Smooth muscle cell (in vitro differentiated cells): ENCODE results near the gene EPS15. TPM values are rescaled to one million over a fixed set of nuclear protein-coding genes. Genes with fewer than 3 reads are reported as not detected.
"Not testable (repeated sequence)": the region's sequence is repeated elsewhere in the genome, so short reads cannot be mapped to it uniquely, and the experiment has no call there.

Experiments used
- DNase-seq: peaks from one replicate; lab custom pipeline; 2025; ENCODE audit not compliant: unreplicated experiment; lab: John Stamatoyannopoulos, UW
- H2AFZ ChIP-seq: fragments of 200-600 bp; sonication (generic); 2 replicates; pipeline ENCODE4 v1.6.0; 2016; ENCODE audit warnings: antibody characterized with exemption, low read depth, mild to moderate bottlenecking
- H3F3A ChIP-seq: fragments of 200-600 bp; sonication (generic); 2 replicates; pipeline ENCODE4 v1.6.0; 2017; ENCODE audit warnings: antibody characterized with exemption, low read depth
- H3K27ac ChIP-seq: fragments of 200-600 bp; sonication (generic); 2 replicates; pipeline ENCODE4 v1.5.1; 2016; ENCODE audit warnings: low read depth, mild to moderate bottlenecking
- H3K27me3 ChIP-seq: fragments of 200-600 bp; sonication (generic); 2 replicates; pipeline ENCODE4 v1.6.1; 2016; ENCODE audit warnings: low read depth, mild to moderate bottlenecking
- H3K36me3 ChIP-seq: fragments of 200-600 bp; sonication (generic); 2 replicates; pipeline ENCODE4 v1.5.1; 2016; ENCODE audit warnings: low read depth
- H3K4me1 ChIP-seq: fragments of 200-600 bp; sonication (generic); 2 replicates; pipeline ENCODE4 v1.5.1; 2016; ENCODE audit warnings: low read depth
- H3K4me2 ChIP-seq: fragments of 200-600 bp; sonication (generic); 2 replicates; pipeline ENCODE4 v1.6.0; 2016; ENCODE audit warnings: mild to moderate bottlenecking
- H3K4me3 ChIP-seq: fragments of 200-600 bp; sonication (generic); 2 replicates; pipeline ENCODE4 v1.5.1; 2016; ENCODE audit warnings: mild to moderate bottlenecking
- H3K79me2 ChIP-seq: fragments of 200-600 bp; sonication (generic); 2 replicates; pipeline ENCODE4 v1.6.0; 2016; ENCODE audit warnings: low read depth, mild to moderate bottlenecking
- H3K9ac ChIP-seq: fragments of 200-600 bp; sonication (generic); 2 replicates; pipeline ENCODE4 v1.6.0; 2016; ENCODE audit warnings: low read depth
- H3K9me3 ChIP-seq: fragments of 200-600 bp; sonication (generic); replicated peaks from 2 replicates; pipeline ENCODE4 v1.5.1; 2016; ENCODE audit warnings: low read depth
- H4K20me1 ChIP-seq: fragments of 200-600 bp; sonication (generic); 2 replicates; pipeline ENCODE4 v1.6.0; 2016; ENCODE audit warnings: low read depth
- CTCF ChIP-seq: fragments of 200-600 bp; sonication (generic); IDR thresholded peaks from 2 replicates; pipeline ENCODE4 v1.5.1; 2017; ENCODE audit warnings: borderline replicate concordance, mild to moderate bottlenecking, antibody characterized with exemption; ENCODE audit not compliant: insufficient read depth, poor library complexity, severe bottlenecking
- WGBS: methylation state at CpG from one replicate; pipeline ENCODE4 v1.1.7; 2016; ENCODE audit warnings: low lambda C conversion rate; 5-methylcytosine and 5-hydroxymethylcytosine counted together
- polyA plus RNA-seq: library from polyadenylated mRNA; unstranded; fragments of >200 nt; fragmentation: Nextera tagmentation; extraction: Ambion mirVana; gene quantifications from 2 replicates; pipeline ENCODE4 v1.2.1, GENCODE V29; 2016
- total RNA-seq: library from RNA; depleted of rRNA; stranded (reverse); fragments of >200 nt; gene quantifications from 2 replicates; pipeline ENCODE4 v1.2.3, GENCODE V29; 2014

EPS15 gene
- total and polyA plus RNA-seq, 2 experiments from 2014 or later: 9.0 to 54.3 TPM

GRCh38 chr1:51566260-51566659, 47.2 kb upstream of the EPS15 start:
- H3K27me3 ChIP-seq: no peaks in the 10 kb centered on the region
- no peak overlapping the region for H3K4me3 ChIP-seq
- no peak for TF ChIP-seq CTCF
- no peak overlapping the region for H3K4me2 ChIP-seq
- no peaks in the 10 kb centered on the region for H3K36me3 ChIP-seq
- H3K9ac ChIP-seq: no peak overlapping the region
- no peak overlapping the region for H2AFZ ChIP-seq
- no peak overlapping the region for H3K27ac ChIP-seq
- H3K9me3 ChIP-seq: no peaks in the 10 kb centered on the region
- WGBS: 80% methylated on average over 3 of the region's 3 CpGs
- no peaks in the 10 kb centered on the region for H3K4me1 ChIP-seq
- no peaks in the 10 kb centered on the region for H3K79me2 ChIP-seq
- H4K20me1 ChIP-seq: no peaks in the 10 kb centered on the region
- DNase-seq: no peak
- H3F3A ChIP-seq: no peaks in the 10 kb centered on the region

- H3K27me3 ChIP-seq: no peaks in the 10 kb centered on the region
- H3K9me3 ChIP-seq: no peaks in the 10 kb centered on the region
- H3F3A ChIP-seq: no peaks in the 10 kb centered on the region
- H3K4me2 ChIP-seq: no peak overlapping the region
- H3K36me3 ChIP-seq: no peaks in the 10 kb centered on the region
- no peaks in the 10 kb centered on the region for H4K20me1 ChIP-seq
- no peak for TF ChIP-seq CTCF
- H3K27ac ChIP-seq: no peak overlapping the region
- no peak overlapping the region for H2AFZ ChIP-seq
- no peaks in the 10 kb centered on the region for H3K4me1 ChIP-seq
- no peak overlapping the region for H3K9ac ChIP-seq
- 93% methylated on average over 2 of the region's 2 CpGs for WGBS
- H3K4me3 ChIP-seq: no peak overlapping the region
- no peak for DNase-seq
- H3K79me2 ChIP-seq: no peaks in the 10 kb centered on the region
These were observed 45.9 kb upstream of the EPS15 start for GRCh38 chr1:51565009-51565408.

GRCh38 chr1:51564124-51564523, 45.1 kb upstream of the EPS15 start:
- Histone ChIP-seq H2AFZ (no peak overlapping the region), H3K4me3 (no peak overlapping the region), H3K9me3 (no peaks in the 10 kb centered on the region), H3K9ac (no peak overlapping the region), H3K27me3 (no peaks in the 10 kb centered on the region), H4K20me1 (no peaks in the 10 kb centered on the region), H3F3A (no peaks in the 10 kb centered on the region), H3K79me2 (no peaks in the 10 kb centered on the region), H3K4me1 (no peaks in the 10 kb centered on the region), H3K4me2 (no peak overlapping the region), H3K27ac (no peak overlapping the region), H3K36me3 (no peaks in the 10 kb centered on the region)
- no peak for TF ChIP-seq CTCF
- DNase-seq: no peak

- no peaks in the 10 kb centered on the region for H4K20me1 ChIP-seq
- no peak for DNase-seq
- WGBS: 100% methylated on average over 1 of the region's 1 CpG
- no peak overlapping the region for H3K4me2 ChIP-seq
- no peaks in the 10 kb centered on the region for H3F3A ChIP-seq
- no peaks in the 10 kb centered on the region for H3K36me3 ChIP-seq
- no peak overlapping the region for H3K4me3 ChIP-seq
- H3K27me3 ChIP-seq: no peaks in the 10 kb centered on the region
- H3K9me3 ChIP-seq: no peaks in the 10 kb centered on the region
- no peak for TF ChIP-seq CTCF
- H3K4me1 ChIP-seq: no peaks in the 10 kb centered on the region
- H3K79me2 ChIP-seq: no peaks in the 10 kb centered on the region
- H3K27ac ChIP-seq: no peak overlapping the region
- no peak overlapping the region for H2AFZ ChIP-seq
- H3K9ac ChIP-seq: no peak overlapping the region
These were observed 42.6 kb upstream of the EPS15 start for GRCh38 chr1:51561702-51562101.

- not testable (repeated sequence) for H3K9ac ChIP-seq, H3K27ac ChIP-seq, H4K20me1 ChIP-seq, H3K4me2 ChIP-seq, H3K79me2 ChIP-seq, DNase-seq, H3K4me3 ChIP-seq, H2AFZ ChIP-seq, H3K4me1 ChIP-seq, H3K9me3 ChIP-seq, H3F3A ChIP-seq, H3K36me3 ChIP-seq, H3K27me3 ChIP-seq
- WGBS: 94% methylated on average over 8 of the region's 8 CpGs
These were observed 41.8 kb upstream of the EPS15 start for GRCh38 chr1:51560895-51561294.
